Muscle of leg (tissue), 11 donors: ENCODE measurements around the gene QSOX1. TPM values are rescaled to one million over a fixed set of nuclear protein-coding genes. Genes with fewer than 3 reads are reported as not detected.
"Not testable (repeated sequence)": the region's sequence is repeated elsewhere in the genome, so short reads cannot be mapped to it uniquely, and the experiment has no call there.

Experiments used
- DNase-seq: peaks from one replicate; pipeline ENCODE4 v3.0.0; 2013
- H3K27ac ChIP-seq: one replicate; pipeline ENCODE4 v1.5.1; 2013; ENCODE audit warnings: mild to moderate bottlenecking, low read length, control low read depth
- H3K27me3 ChIP-seq: one replicate; pipeline ENCODE4 v1.6.1; 2013; ENCODE audit warnings: low read length; ENCODE audit not compliant: control insufficient read depth, insufficient read depth
- H3K36me3 ChIP-seq: one replicate; pipeline ENCODE4 v1.6.1; 2013; ENCODE audit warnings: low read length; ENCODE audit not compliant: control insufficient read depth, insufficient read depth
- H3K4me1 ChIP-seq: one replicate; pipeline ENCODE4 v1.6.1; 2013; ENCODE audit warnings: low read length; ENCODE audit not compliant: control insufficient read depth, insufficient read depth
- H3K4me3 ChIP-seq: one replicate; pipeline ENCODE4 v1.5.1; 2013; ENCODE audit warnings: low read length, control low read depth
- H3K9me3 ChIP-seq: replicated peaks from 2 replicates; pipeline ENCODE4 v1.6.1; 2013; ENCODE audit warnings: low read depth, low read length; ENCODE audit not compliant: control insufficient read depth
- WGBS: methylation state at CpG from one replicate; pipeline ENCODE4 v1.1.5; 2013; ENCODE audit warnings: missing lambda C conversion rate; ENCODE audit not compliant: insufficient coverage; 5-methylcytosine and 5-hydroxymethylcytosine counted together
- polyA plus RNA-seq, 8 donors: library from polyadenylated mRNA; unstranded; fragments of 120-200 nt; gene quantifications; one replicate each; pipeline versions ENCODE4 v1.2.1 to v1.2.3, GENCODE V29; 2013; ENCODE audit warnings: inconsistent platforms in 1 of 8, low replicate concordance in 1 of 8; ENCODE audit not compliant: insufficient read length in 8 of 8, insufficient read depth in 1 of 8
- total RNA-seq: library from RNA; stranded (reverse); fragments of 120-200 nt; gene quantifications from one replicate; pipeline ENCODE4 v1.2.4, GENCODE V29; 2013

The QSOX1 gene
- total and polyA plus RNA-seq, 9 donors, result 16.0 to 43.5 (median 33.1) TPM

GRCh38 chr1:180123463-180123936 is 31.2 kb upstream of the QSOX1 start:
- no peaks in the 10 kb centered on the region for H3K36me3 ChIP-seq
- no peak for DNase-seq
- 77% methylated on average over 3 of the region's 4 CpGs for WGBS

GRCh38 chr1:180130651-180131050 is 24.0 kb upstream of the QSOX1 start:
- H3K9me3 ChIP-seq, result no peaks in the 10 kb centered on the region
- H3K27ac ChIP-seq, result no peak overlapping the region
- H3K4me1 ChIP-seq, result no peaks in the 10 kb centered on the region
- no peaks in the 10 kb centered on the region for H3K36me3 ChIP-seq
- no peak overlapping the region for H3K4me3 ChIP-seq
- WGBS, result 71% methylated on average over 2 of the region's 2 CpGs
- no peaks in the 10 kb centered on the region for H3K27me3 ChIP-seq
- DNase-seq, result no peak

More at GRCh38 chr1:180123463-180123936, 31.2 kb upstream of the QSOX1 start:
- Histone ChIP-seq H3K27ac (no peak overlapping the region), H3K9me3 (no peaks in the 10 kb centered on the region), H3K4me3 (no peak overlapping the region), H3K4me1 (no peaks in the 10 kb centered on the region), H3K27me3 (no peaks in the 10 kb centered on the region)

DNA sequence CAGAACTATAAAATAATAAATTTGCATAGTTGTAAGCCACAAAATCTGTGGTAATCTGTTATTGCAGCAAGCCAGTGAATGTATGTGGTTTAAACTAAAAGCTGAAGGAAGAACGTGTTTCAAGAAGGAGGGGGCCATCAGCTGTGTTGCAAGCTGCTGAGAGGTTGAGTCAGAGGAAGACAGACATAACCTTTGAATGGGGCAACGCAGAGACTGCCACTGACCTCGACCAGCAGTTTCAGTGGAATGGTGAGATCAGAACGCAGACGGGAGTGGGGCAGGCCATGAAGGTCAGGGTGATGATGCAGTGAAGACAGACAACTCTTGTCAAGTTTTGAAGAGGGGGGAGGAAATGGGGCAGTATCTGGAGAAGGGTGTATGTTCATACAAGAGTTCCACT is 23.2 kb upstream of the QSOX1 start:
- DNase-seq, result no peak
- 69% methylated on average over 5 of the region's 5 CpGs for WGBS
- H3K4me3 ChIP-seq, result no peak overlapping the region

DNA sequence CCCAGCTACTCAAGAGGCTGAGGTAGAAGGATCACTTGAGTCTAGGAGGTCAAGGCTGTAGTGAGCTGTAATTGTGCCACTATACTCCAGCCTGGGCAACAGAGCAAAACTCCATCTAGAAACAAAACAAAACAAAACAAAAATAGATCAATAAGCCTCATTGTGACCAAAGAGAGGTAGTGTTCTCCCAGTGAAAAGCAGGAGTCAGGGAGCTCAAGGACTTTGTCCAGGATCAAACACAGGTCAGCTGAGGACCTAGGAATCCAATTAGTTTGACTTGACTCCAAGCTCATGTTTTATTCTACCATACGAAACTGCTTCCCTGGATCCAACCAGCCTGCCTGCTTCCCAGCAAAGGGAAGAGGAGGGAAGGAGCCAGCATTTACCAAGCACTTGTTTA is 21.5 kb upstream of the QSOX1 start:
- DNase-seq, result no peak
- WGBS, result no CpG with 5 or more reads among the region's 1 CpG
- Histone ChIP-seq H3K36me3 (no peaks in the 10 kb centered on the region), H3K27ac (no peak overlapping the region), H3K4me3 (no peak overlapping the region), H3K4me1 (no peaks in the 10 kb centered on the region), H3K27me3 (no peaks in the 10 kb centered on the region), H3K9me3 (no peaks in the 10 kb centered on the region)

More for the DNA sequence above, 23.2 kb upstream of the QSOX1 start:
- Histone ChIP-seq H3K9me3 (no peaks in the 10 kb centered on the region), H3K4me1 (no peaks in the 10 kb centered on the region), H3K36me3 (no peaks in the 10 kb centered on the region), H3K27me3 (no peaks in the 10 kb centered on the region), H3K27ac (no peak overlapping the region)

GRCh38 chr1:180133688-180134087 is 21.0 kb upstream of the QSOX1 start:
- H3K36me3 ChIP-seq, H3K4me3 ChIP-seq, H3K27me3 ChIP-seq, DNase-seq, H3K27ac ChIP-seq, H3K4me1 ChIP-seq, H3K9me3 ChIP-seq: not testable (repeated sequence)
- no CpG with 5 or more reads among the region's 9 CpGs for WGBS

DNA sequence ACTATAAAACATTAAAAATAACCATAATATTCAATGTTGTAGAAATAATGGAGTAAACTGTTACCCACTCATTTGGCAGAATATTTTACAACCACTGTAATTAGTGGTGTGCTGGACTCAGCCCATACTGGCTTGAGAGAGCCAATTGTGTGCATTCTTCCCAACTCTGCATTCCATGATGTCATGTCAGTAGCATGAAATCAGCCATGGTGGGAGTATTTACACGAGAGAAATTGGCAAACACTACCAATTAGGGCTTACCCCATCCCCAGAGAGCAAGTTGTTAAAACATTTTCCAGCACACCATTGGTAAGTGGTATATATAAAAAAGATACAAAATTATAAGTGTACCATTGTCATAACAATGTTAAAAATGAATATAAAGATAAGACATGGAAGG is 19.1 kb upstream of the QSOX1 start:
- H3K4me1 ChIP-seq, result no peaks in the 10 kb centered on the region
- no peaks in the 10 kb centered on the region for H3K36me3 ChIP-seq
- H3K4me3 ChIP-seq, result no peak overlapping the region
- no CpG with 5 or more reads among the region's 1 CpG for WGBS
- H3K9me3 ChIP-seq, result no peaks in the 10 kb centered on the region
- no peaks in the 10 kb centered on the region for H3K27me3 ChIP-seq
- no peak overlapping the region for H3K27ac ChIP-seq
- no peak for DNase-seq

- Histone ChIP-seq H3K27me3 (no peaks in the 10 kb centered on the region), H3K27ac (no peak overlapping the region)
- WGBS, result 38% methylated on average over 1 of the region's 4 CpGs
Observed at GRCh38 chr1:180136331-180136967, 18.2 kb upstream of the QSOX1 start.

DNA sequence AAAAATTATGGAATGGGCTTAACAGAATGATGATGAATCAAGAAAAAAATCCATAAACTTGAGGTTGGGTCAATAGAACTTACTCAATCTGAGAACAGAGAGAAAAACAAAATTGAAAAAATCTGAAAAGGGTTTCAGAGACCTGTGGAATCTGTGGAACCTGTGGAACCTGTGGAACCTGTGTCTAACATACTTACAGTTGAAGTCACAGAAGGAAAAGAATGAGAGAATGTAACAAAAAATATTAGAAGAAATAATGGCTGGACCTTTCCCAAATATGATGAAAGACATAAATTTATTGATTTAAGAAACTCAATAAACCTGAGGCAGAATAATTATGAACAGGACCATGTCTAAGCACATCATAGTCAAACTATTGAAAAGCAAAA is 17.7 kb upstream of the QSOX1 start:
- H3K27ac ChIP-seq, result no peak overlapping the region
- H3K27me3 ChIP-seq, result no peaks in the 10 kb centered on the region
- DNase-seq, result no peak
- H3K36me3 ChIP-seq, result no peaks in the 10 kb centered on the region
- no peaks in the 10 kb centered on the region for H3K4me1 ChIP-seq
- no peak overlapping the region for H3K4me3 ChIP-seq
- H3K9me3 ChIP-seq, result no peaks in the 10 kb centered on the region

More at GRCh38 chr1:180136331-180136967, 18.2 kb upstream of the QSOX1 start:
- no peak for DNase-seq
- Histone ChIP-seq H3K9me3 (no peaks in the 10 kb centered on the region), H3K4me3 (no peak overlapping the region), H3K36me3 (no peaks in the 10 kb centered on the region), H3K4me1 (no peaks in the 10 kb centered on the region)

GRCh38 chr1:180137776-180138175 is 16.9 kb upstream of the QSOX1 start:
- WGBS, result no CpG with 5 or more reads among the region's 2 CpGs
- Histone ChIP-seq H3K4me1 (no peaks in the 10 kb centered on the region), H3K9me3 (no peaks in the 10 kb centered on the region), H3K27ac (no peak overlapping the region), H3K36me3 (no peaks in the 10 kb centered on the region), H3K4me3 (no peak overlapping the region), H3K27me3 (no peaks in the 10 kb centered on the region)
- no peak for DNase-seq

DNA sequence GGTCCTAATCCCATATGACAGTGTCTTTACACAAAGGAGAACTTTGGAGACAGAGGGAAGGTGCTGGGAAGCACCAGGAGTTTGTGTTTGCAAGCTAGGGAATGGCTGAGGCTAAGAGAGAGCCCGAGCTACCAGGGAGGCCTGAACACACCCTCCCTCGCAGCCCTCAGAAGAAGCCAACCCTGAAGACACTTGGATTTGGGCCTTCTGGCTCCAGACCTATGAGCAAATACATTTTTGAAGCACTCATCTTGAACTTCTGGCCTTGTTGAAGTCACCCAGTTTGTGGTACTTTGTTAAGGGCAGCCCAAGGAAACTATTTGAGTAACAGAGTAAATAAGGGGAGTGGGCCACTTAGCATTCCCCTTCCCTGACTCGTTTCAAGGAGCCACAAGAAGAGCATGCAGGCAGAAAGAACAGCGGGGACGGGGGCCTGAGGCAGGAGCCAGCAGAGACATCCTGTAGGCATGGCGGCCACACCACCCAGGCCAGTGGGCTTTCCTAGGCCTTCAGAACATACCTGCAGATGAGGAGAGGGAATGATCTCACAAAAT is 13.2 kb upstream of the QSOX1 start:
- DNase-seq, result no peak
- no peak overlapping the region for H3K27ac ChIP-seq
- 65% methylated on average over 2 of the region's 6 CpGs for WGBS
- H3K9me3 ChIP-seq, result no peaks in the 10 kb centered on the region
- no peak overlapping the region for H3K4me3 ChIP-seq
- H3K27me3 ChIP-seq, result no peaks in the 10 kb centered on the region
- no peaks in the 10 kb centered on the region for H3K36me3 ChIP-seq
- H3K4me1 ChIP-seq, result no peaks in the 10 kb centered on the region
